ENCODE measurements around the gene KLHL3.

DNA sequence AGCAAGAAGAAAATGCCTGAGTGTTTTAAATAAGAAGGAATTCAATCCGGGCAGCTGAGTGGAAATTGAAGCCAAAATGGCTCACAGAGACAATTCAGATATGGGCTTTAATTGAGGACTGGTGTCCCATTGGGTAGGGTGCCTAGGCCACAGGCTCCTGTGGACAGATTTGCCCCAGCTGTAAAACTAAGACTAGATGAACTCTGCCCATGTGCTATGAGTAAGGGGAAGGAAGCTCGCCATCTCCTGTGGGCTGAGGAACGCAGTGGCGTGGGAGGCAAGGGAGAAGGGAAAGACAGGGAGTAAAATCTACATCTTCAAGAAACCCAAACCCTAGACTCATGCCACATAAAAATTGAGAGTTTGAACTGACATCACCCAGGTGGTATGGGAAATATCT lies 66.1 kb downstream of the KLHL3 start:
- TF ChIP-seq ARNT (IDR thresholded peaks at IDR 0.05), result no peak
- no peak for TF ChIP-seq FOXK2 (IDR thresholded peaks at IDR 0.05)
- no peak for TF ChIP-seq NFRKB (IDR thresholded peaks at IDR 0.05)
- TF ChIP-seq ELF4 (IDR thresholded peaks at IDR 0.05), result no peak
- TF ChIP-seq SP1 (IDR thresholded peaks at IDR 0.05), result no peak
